Femur (tissue), 1 donor: ENCODE measurements around the gene KRTAP2-4.

Experiments used
- DNase-seq: peaks from one replicate; pipeline ENCODE4 v3.0.0-alpha.2; 2017

KRTAP2-4 gene

DNA sequence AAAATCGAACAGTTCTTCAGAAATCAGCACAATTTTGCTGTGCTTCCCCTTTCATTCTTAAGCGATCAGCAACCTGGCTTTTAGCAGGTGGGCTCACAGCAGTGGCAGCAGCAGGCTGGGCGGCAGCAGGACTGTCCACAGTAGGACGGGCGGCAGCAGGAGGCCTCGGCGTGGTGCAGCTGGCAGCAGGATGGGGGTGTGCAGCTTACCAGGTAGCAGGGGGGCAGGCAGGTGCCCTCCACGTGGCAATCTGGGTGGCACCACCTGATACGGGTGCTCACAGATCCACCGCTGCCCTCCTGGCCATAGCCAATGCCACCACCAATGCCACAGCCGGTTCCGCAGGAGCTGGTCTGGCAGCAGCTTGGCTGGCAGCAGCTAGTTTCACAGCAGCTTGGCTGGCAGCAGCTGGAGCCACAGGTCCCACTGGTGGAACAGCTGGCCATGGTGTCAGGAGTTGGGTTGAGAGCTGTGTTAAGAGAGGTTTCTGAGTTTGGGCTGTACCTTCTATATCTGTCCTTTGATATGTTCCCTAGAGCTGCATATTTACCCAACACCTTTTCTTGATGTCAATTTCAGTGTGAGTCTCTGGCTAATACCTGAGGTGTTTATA lies 35.9 kb downstream of the KRTAP2-4 start, which contains the start of gene KRTAP1-4:
Gene KRTAP1-4, minus strand, starts transcription at position 563 of the 613 bp plus-strand sequence. Its CDS starts 117 bp downstream, at position 446.
- DNase-seq = no peak

DNA sequence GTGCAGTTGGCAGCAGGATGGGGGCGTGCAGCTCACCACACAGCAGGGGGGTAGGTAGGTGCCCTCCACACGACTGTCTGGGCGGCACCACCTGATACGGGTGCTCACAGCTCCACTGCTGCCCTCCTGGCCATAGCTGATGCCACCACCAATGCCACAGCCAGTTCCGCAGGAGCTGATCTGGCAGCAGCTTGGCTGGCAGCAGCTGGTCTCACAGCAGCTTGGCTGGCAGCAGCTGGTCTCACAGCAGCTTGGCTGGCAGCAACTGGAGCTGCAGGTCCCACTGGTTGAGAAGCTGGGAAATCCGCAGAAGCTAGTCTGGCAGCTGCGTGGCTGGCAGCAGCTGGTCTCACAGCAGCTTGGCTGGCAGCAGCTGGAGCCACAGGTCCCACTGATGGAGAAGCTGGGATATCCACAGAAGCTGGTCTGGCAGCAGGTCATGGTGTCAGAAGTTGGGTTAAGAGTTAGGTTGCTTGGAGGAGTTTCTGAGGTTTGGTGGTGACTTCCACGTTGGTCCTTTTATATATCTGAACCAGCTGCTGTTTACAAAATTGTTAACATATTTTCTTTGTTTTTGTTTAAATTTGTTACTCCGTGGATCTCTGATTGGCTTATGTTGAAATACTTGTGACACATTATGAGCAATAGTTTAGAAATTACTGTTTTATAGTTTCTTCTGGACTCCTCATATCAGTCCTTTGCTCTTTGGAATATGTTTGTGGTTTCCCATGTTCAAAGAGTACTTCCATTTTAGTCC lies 38.8 kb downstream of the KRTAP2-4 start, which contains the start of gene KRTAP1-5:
Gene KRTAP1-5, minus strand, starts transcription at position 494 of the 757 bp plus-strand sequence. Its CDS starts 53 bp downstream, at position 441.
- DNase-seq = peak; percentile 34

DNA sequence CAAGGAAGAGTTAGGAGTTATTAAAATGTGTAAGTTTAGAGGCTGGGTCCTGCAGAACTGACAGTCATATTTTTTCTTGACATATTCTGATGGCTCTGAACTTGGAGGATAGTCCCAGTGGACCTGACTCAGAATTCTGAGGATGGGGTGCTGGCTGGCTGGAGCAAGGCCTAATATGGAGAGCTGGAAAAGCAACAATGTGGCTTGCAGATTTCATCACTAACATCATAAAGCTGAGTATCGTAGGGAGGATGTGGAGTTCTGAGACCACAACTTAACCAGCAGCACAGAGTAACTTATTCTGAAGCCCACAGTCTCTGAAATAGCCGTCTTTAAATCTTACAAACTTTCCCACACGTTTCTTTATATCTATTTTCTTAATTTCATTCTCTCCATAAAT lies 41.0 kb downstream of the KRTAP2-4 start:
- DNase-seq = no peak

DNA sequence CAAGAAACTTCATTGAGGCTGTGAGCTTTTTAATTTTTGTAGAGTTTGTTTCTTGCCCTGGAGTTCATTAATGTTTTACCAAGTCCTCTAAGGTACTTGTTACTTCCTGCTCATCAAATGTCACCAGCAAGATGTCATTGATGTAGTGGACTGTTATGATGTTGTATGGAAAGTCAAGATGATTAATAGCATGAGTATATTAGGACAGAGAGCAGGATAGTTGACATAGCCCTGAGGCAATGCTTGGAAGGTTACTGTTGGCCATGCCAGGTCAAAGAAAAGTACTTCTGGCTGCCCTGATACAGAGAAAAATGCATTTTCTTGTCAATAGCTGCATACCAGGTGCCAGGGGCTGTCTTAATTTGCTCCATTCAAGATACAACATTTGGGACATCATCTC lies 45.3 kb downstream of the KRTAP2-4 start:
- DNase-seq = no peak

DNA sequence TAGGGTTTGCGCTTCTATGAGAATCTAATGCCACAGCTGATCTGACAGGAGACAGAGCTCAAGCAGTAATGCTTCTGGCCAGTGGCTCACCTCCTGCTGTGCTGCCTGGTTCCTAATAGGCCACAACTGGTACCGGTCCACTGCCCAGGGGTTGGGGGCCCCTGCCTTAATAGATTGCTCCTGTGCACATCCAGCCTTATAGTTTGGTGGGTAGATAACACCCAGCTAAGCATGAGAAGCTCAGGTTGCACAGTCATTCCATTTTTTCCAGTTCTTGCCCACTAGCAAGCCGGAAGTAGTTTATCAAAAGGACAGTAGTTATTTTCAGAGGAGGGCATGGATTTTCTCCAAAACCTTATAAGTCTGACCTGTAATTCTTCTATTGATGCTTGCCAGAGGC lies 46.3 kb downstream of the KRTAP2-4 start:
- no peak for DNase-seq

DNA sequence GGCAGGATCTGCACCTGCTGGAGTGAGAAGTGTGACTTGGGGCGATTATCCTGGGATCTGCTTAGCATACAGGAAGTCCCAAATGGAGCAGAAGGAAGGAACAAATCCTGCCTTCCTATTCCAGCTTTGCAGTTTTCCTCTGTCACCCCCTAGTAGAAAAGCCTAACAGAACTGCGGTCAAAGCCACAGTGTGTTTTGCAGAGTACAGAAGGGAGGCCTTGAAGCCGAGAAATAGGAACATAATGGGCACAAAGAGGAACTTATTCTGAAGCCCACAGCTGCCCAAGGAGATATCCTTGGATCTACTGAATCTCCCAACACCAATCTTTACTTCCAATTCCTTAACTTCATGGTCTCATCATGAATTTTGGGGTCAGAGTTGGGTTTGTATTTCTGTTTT lies 47.1 kb downstream of the KRTAP2-4 start:
- no peak for DNase-seq

DNA sequence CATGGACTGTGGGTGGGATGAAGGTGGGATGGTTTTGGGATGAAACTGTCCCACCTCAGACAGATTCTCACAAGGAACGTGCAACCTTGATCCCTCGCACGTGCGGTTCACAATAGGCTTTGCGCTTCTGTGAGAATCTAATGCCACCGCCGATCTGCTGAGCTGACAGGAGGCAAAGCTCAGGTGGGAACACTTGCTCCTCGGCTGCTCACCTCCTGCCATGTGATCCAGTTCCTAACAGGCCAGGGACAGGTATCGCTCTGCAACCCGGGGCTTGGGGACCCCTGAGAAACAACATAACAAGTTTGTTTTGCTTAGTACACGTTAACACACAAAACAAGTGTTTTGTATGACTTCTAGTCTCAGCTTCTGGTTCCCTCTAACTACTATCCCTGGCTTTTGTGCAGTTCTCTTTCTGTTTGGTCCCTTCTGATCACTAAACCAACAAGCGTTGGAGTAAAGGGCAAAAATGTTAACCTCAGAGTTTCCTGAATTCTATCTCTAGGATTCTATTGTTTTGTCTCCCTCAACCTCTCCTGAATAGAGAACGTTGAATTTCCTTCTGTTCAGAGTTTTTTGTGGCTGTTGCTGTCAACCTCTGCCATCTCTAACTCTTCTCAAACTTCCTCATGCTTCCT lies 49.0 kb downstream of the KRTAP2-4 start:
- DNase-seq = no peak

DNA sequence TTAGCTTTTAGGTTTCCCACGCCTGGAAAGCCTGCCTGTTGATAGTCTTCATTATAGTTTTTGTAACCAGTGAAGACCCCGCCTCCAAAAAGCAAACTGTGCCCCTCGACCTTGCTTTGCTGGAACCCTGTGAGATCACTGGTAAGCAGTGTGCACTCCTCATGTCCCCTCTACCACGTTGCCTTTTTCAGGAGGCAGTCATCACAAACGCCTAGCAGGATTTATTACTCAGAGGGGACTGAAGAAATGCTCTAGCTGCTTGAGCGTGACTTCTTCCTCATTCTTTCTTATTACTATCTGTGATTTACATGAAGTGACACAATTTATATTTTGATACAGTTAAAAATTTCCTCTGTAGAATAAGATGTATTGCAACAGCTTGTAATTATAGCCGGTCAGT lies 50.2 kb downstream of the KRTAP2-4 start:
- no peak for DNase-seq
